H1 (cell line): Measurements from ENCODE around the gene DGUOK. TPM values are rescaled to one million over a fixed set of nuclear protein-coding genes. Genes with fewer than 3 reads are reported as not detected.

Experiments used
- CTCF ChIA-PET: fragments of 300-600 bp; sonication (Branson Sonifier 250); formaldehyde crosslinking; loops from one replicate; lab custom pipeline; 2021; ENCODE audit not compliant: partially characterized antibody; lab: Charles Lee
- POLR2A ChIA-PET: fragments of 300-600 bp; sonication (Branson Sonifier 250); formaldehyde crosslinking; loops from one replicate; lab custom pipeline; 2021; ENCODE audit warnings: inconsistent platforms; ENCODE audit not compliant: partially characterized antibody; lab: Charles Lee
- DNase-seq, 2 experiments: peaks; one replicate each; pipeline versions ENCODE4 v3.0.0 to v3.0.0-alpha.2; 2010 to 2022; ENCODE audit warnings: low spot score in 2 of 2, low read depth in 1 of 2, mixed read lengths in 1 of 2
- FAIRE-seq: peaks from 2 replicates; lab custom pipeline; 2011; peaks lifted over from hg19 to GRCh38; lab: Jason Lieb, UNC
- H2AFZ ChIP-seq: 2 replicates; pipeline ENCODE4 v1.8.1; 2012; ENCODE audit warnings: low read length, inconsistent platforms
- H2AK5ac ChIP-seq: 2 replicates; pipeline ENCODE4 v1.6.1; 2013; ENCODE audit warnings: low read depth, low read length
- H2BK120ac ChIP-seq: replicated peaks from 2 replicates; pipeline ENCODE3; 2013; ENCODE audit warnings: low read depth, low read length, inconsistent platforms
- H2BK12ac ChIP-seq: 2 replicates; pipeline ENCODE4 v1.6.1; 2013; ENCODE audit warnings: low read depth, low read length
- H2BK15ac ChIP-seq: 2 replicates; pipeline ENCODE4 v1.6.1; 2013; ENCODE audit warnings: low read length
- H2BK20ac ChIP-seq: 2 replicates; pipeline ENCODE4 v1.6.1; 2013; ENCODE audit warnings: low read length
- H2BK5ac ChIP-seq: 2 replicates; pipeline ENCODE4 v1.6.1; 2013; ENCODE audit warnings: low read depth, low read length
- H3K14ac ChIP-seq: 2 replicates; pipeline ENCODE4 v1.6.1; 2013; ENCODE audit warnings: inconsistent platforms; ENCODE audit not compliant: insufficient read length
- H3K18ac ChIP-seq: 2 replicates; pipeline ENCODE4 v1.6.1; 2013; ENCODE audit warnings: low read length; ENCODE audit errors: extremely low read depth
- H3K23ac ChIP-seq: 2 replicates; pipeline ENCODE4 v1.6.1; 2013; ENCODE audit warnings: inconsistent platforms; ENCODE audit not compliant: insufficient read length
- H3K23me2 ChIP-seq: 2 replicates; pipeline ENCODE4 v1.6.1; 2013; ENCODE audit warnings: low read depth, low read length
- H3K27ac ChIP-seq: 2 replicates; pipeline ENCODE4 v1.6.1; 2011; ENCODE audit warnings: low read depth, low read length, inconsistent platforms
- H3K27me3 ChIP-seq, 4 experiments: replicated peaks in 1 of 4; 1 replicate in 1 of 4; 2 replicates in 3 of 4; pipeline versions ENCODE4 v1.6.1 to v1.8.1; 2011 to 2013; ENCODE audit warnings: low read length in 3 of 4, mild to moderate bottlenecking in 3 of 4, inconsistent platforms in 2 of 4, mixed read lengths in 2 of 4, moderate library complexity in 1 of 4; ENCODE audit not compliant: control insufficient read depth in 3 of 4, insufficient read depth in 3 of 4; ENCODE audit errors: extremely low read depth in 1 of 4
- H3K36me3 ChIP-seq, 4 experiments: 2 replicates each; pipeline versions ENCODE4 v1.6.1 to v1.8.1; 2011 to 2013; ENCODE audit warnings: mild to moderate bottlenecking in 4 of 4, low read length in 3 of 4, moderate library complexity in 2 of 4, control low read depth in 1 of 4, inconsistent platforms in 1 of 4; ENCODE audit not compliant: insufficient read depth in 4 of 4, control insufficient read depth in 2 of 4
- H3K4ac ChIP-seq: replicated peaks from 2 replicates; pipeline ENCODE3; 2013; ENCODE audit warnings: low read length, low read depth, mixed read lengths, inconsistent platforms; ENCODE audit not compliant: insufficient read length
- H3K4me1 ChIP-seq, 4 experiments: replicated peaks in 1 of 4; 1 replicate in 1 of 4; 2 replicates in 3 of 4; pipeline versions ENCODE4 v1.6.1 to v1.8.1; 2011 to 2013; ENCODE audit warnings: low read length in 3 of 4, inconsistent platforms in 2 of 4, mixed read lengths in 1 of 4; ENCODE audit not compliant: insufficient read depth in 4 of 4, control insufficient read depth in 3 of 4
- H3K4me2 ChIP-seq, 2 experiments: 2 replicates each; pipeline versions ENCODE4 v1.6.1 to v1.8.1; 2011 to 2013; ENCODE audit warnings: low read depth in 2 of 2, low read length in 2 of 2, control low read depth in 1 of 2, inconsistent platforms in 1 of 2, mild to moderate bottlenecking in 1 of 2; ENCODE audit not compliant: insufficient read depth in 1 of 2
- H3K4me3 ChIP-seq, 4 experiments: fragments of 200-600, 300-600 bp in 1 of 4; sonication (generic), shearing (Covaris generic), sonication (Bioruptor Twin) in 1 of 4; 2 replicates each; pipeline versions ENCODE4 v1.5.1 to v1.8.1; 2011 to 2016; ENCODE audit warnings: low read length in 4 of 4, low read depth in 3 of 4, control low read depth in 2 of 4, inconsistent platforms in 2 of 4, mild to moderate bottlenecking in 2 of 4, mixed read lengths in 1 of 4, moderate library complexity in 1 of 4; ENCODE audit not compliant: insufficient read depth in 2 of 4; ENCODE audit errors: extremely low read depth in 1 of 4
- H3K56ac ChIP-seq: replicated peaks from 2 replicates; pipeline ENCODE3; 2013; ENCODE audit warnings: low read depth, mild to moderate bottlenecking, mixed read lengths, low read length, inconsistent platforms; ENCODE audit not compliant: insufficient read length
- H3K79me1 ChIP-seq: 2 replicates; pipeline ENCODE4 v1.6.1; 2013; ENCODE audit warnings: low read depth, low read length, control low read depth
- H3K79me2 ChIP-seq, 2 experiments: 2 replicates each; pipeline versions ENCODE4 v1.6.1 to v1.8.1; 2012 to 2013; ENCODE audit warnings: low read length in 2 of 2, mild to moderate bottlenecking in 2 of 2, inconsistent platforms in 1 of 2; ENCODE audit not compliant: insufficient read depth in 2 of 2, control insufficient read depth in 1 of 2
- H3K9ac ChIP-seq, 4 experiments: replicated peaks in 1 of 4; 1 replicate in 1 of 4; 2 replicates in 3 of 4; pipeline versions ENCODE4 v1.6.1 to v1.8.1; 2011 to 2013; ENCODE audit warnings: low read depth in 3 of 4, low read length in 3 of 4, control low read depth in 2 of 4, mild to moderate bottlenecking in 2 of 4, moderate library complexity in 2 of 4, inconsistent platforms in 1 of 4; ENCODE audit errors: extremely low read depth in 1 of 4
- H3K9me3 ChIP-seq, 2 experiments: 2 replicates each; pipeline versions ENCODE4 v1.6.1 to v1.8.1; 2012 to 2013; ENCODE audit warnings: mild to moderate bottlenecking in 2 of 2, moderate library complexity in 2 of 2, control low read depth in 1 of 2, inconsistent platforms in 1 of 2, low read depth in 1 of 2, low read length in 1 of 2, mixed read lengths in 1 of 2; ENCODE audit not compliant: insufficient read depth in 2 of 2
- H4K20me1 ChIP-seq, 2 experiments: replicated peaks in 1 of 2; 2 replicates each; pipeline versions ENCODE3 to v1.8.1; 2011 to 2013; ENCODE audit warnings: inconsistent platforms in 2 of 2, low read length in 2 of 2, mild to moderate bottlenecking in 1 of 2; ENCODE audit not compliant: insufficient read depth in 2 of 2, control insufficient read depth in 1 of 2
- H4K5ac ChIP-seq: 2 replicates; pipeline ENCODE4 v1.6.1; 2013; ENCODE audit warnings: low read length, low read depth, mixed read lengths, inconsistent platforms; ENCODE audit not compliant: insufficient read length
- H4K8ac ChIP-seq: 2 replicates; pipeline ENCODE4 v1.8.0; 2013; ENCODE audit warnings: mild to moderate bottlenecking, moderate library complexity, low read length, inconsistent platforms; ENCODE audit not compliant: insufficient read depth; ENCODE audit errors: extremely low read depth
- H4K91ac ChIP-seq: replicated peaks from 2 replicates; pipeline ENCODE3; 2013; ENCODE audit warnings: low read length, mixed read lengths, inconsistent platforms; ENCODE audit not compliant: insufficient read length
- CREB1 ChIP-seq: IDR thresholded peaks from 2 replicates; pipeline ENCODE4 v1.6.1; 2012; ENCODE audit warnings: inconsistent platforms
- CTBP2 ChIP-seq: IDR thresholded peaks from 2 replicates; pipeline ENCODE4 v1.7.0; 2011; ENCODE audit warnings: borderline replicate concordance, mild to moderate bottlenecking, moderate library complexity, mixed read lengths, low read length; ENCODE audit not compliant: insufficient read depth, insufficient read length
- EZH2 ChIP-seq: fragments of 200-600 bp; sonication (generic); IDR thresholded peaks from 2 replicates; pipeline ENCODE4 v1.7.1; 2012; ENCODE audit warnings: low read depth, mild to moderate bottlenecking, moderate library complexity, low read length, inconsistent platforms; ENCODE audit not compliant: severe bottlenecking
- HDAC2 ChIP-seq, 2 experiments: fragments of 300-600 bp in 1 of 2; sonication (generic) in 1 of 2; IDR thresholded peaks; 2 replicates each; pipeline ENCODE4 v1.6.1; 2011 to 2012; ENCODE audit warnings: low read depth in 2 of 2, low read length in 2 of 2, mild to moderate bottlenecking in 2 of 2, moderate library complexity in 2 of 2, borderline replicate concordance in 1 of 2, inconsistent platforms in 1 of 2
- JUN ChIP-seq: IDR thresholded peaks from 2 replicates; pipeline ENCODE4 v1.6.1; 2011; ENCODE audit warnings: low read depth, mild to moderate bottlenecking, improper control_type of control experiment, low read length
- PHF8 ChIP-seq: fragments of 200-600 bp; sonication (generic); conservative IDR thresholded peaks from 2 replicates; pipeline ENCODE4 v1.7.1; 2012; ENCODE audit warnings: low read depth, mild to moderate bottlenecking, inconsistent platforms, low read length, moderate library complexity
- SIRT6 ChIP-seq: IDR thresholded peaks from one replicate; pipeline ENCODE4 v1.7.1; 2012; ENCODE audit warnings: low read length, inconsistent platforms
- WGBS, 2 experiments: shearing (Covaris generic) in 1 of 2; methylation state at CpG; one replicate each; pipeline versions ENCODE4 v1.1.6 to v1.1.7; 2013 to 2015; ENCODE audit warnings: low lambda C conversion rate in 2 of 2, mixed read lengths in 2 of 2, inconsistent platforms in 1 of 2, low coverage in 1 of 2, missing lambda C conversion rate in 1 of 2; ENCODE audit not compliant: insufficient replicate concordance in 2 of 2, insufficient coverage in 1 of 2, insufficient read length in 1 of 2; ENCODE audit errors: extremely low coverage in 1 of 2, missing lambda C conversion rate in 1 of 2; 5-methylcytosine and 5-hydroxymethylcytosine counted together
- polyA plus RNA-seq, 7 experiments: library from polyadenylated mRNA; depleted of rRNA in 3 of 7; stranded (reverse) in 5 of 7; unstranded in 2 of 7; fragments of >200 nt in 5 of 7; fragments of 200-250 nt in 2 of 7; gene quantifications; 1 replicate in 5 of 7; 2 replicates in 1 of 7; 4 replicates in 1 of 7; pipeline versions ENCODE4 v1.2.1 to v1.2.3, GENCODE V29; 2011 to 2013; ENCODE audit warnings: missing spikeins in 2 of 7, mixed read lengths in 2 of 7
- total RNA-seq: library from RNA; stranded (reverse); fragmentation: NEBNext Ultra II Directional; extraction: Animal tissue kit (Norgen Biotek cat#: 25700); gene quantifications from 2 replicates; pipeline ENCODE4 v1.2.1, GENCODE V29; 2021
- TF ChIP-seq, protein P1 (sequence below): IDR thresholded peaks from 2 replicates; pipeline ENCODE4 v1.6.1; 2011; ENCODE audit warnings: low read length, improper control_type of control experiment

Gene DGUOK
- total and polyA plus RNA-seq, 2 of the 8 experiments (the other 6 are each of a cell fraction or from before 2014, with no cell fraction given), result 110 to 168 TPM

- H3K4me2 ChIP-seq, result no peak overlapping the region
- no peaks in the 10 kb centered on the region for H3K79me1 ChIP-seq
- no peak overlapping the region for H3K14ac ChIP-seq
- H2AFZ ChIP-seq, result no peak overlapping the region
- FAIRE-seq, result no peak
- no peak overlapping the region for H2BK15ac ChIP-seq
- 97 to 100% methylated on average over 5 to 13 of the region's 13 CpGs for WGBS, 2 experiments
- no peak overlapping the region for H3K4me3 ChIP-seq
- H2BK20ac ChIP-seq, result no peak overlapping the region
- H3K4ac ChIP-seq, result no peak overlapping the region
- peaks cover 0 to 3% of the 10 kb centered on the region in 2 experiments; a peak in 1 of 4 replicates for H3K9me3 ChIP-seq
- H3K79me2 ChIP-seq, result no peaks in the 10 kb centered on the region
- peaks cover 2 to 9% (median 6%) of the 10 kb centered on the region in 4 experiments; a peak in 7 of 8 replicates for H3K36me3 ChIP-seq
- POLR2A ChIA-PET, result interaction anchor here (0.7 to 1.7 kb wide), 3 partner anchors 16 to 185 kb away, joined by 3 to 4 read pairs (median 4); no protein-coding TSS in a partner anchor
- CTCF ChIA-PET, result interaction anchor here (0.6 to 2.6 kb wide), 6 partner anchors 7 to 283 kb away, joined by 3 to 9 read pairs (median 6); no protein-coding TSS in a partner anchor
- no peak overlapping the region for H2BK12ac ChIP-seq
- DNase-seq, result no peak
- no peak overlapping the region for H3K56ac ChIP-seq
- no peaks in the 10 kb centered on the region for H3K27me3 ChIP-seq
- H4K5ac ChIP-seq, result no peak overlapping the region
- no peak overlapping the region for H2AK5ac ChIP-seq
- H3K23me2 ChIP-seq, result no peaks in the 10 kb centered on the region
- H3K18ac ChIP-seq, result no peak overlapping the region
- no peak overlapping the region for H3K27ac ChIP-seq
- H2BK5ac ChIP-seq, result no peak overlapping the region
- H4K91ac ChIP-seq, result no peak overlapping the region
- H3K23ac ChIP-seq, result no peak overlapping the region
- H3K9ac ChIP-seq, result no peak overlapping the region
- no peak overlapping the region for H4K8ac ChIP-seq
- H4K20me1 ChIP-seq, result no peaks in the 10 kb centered on the region
- no peak overlapping the region for H2BK120ac ChIP-seq
- no peaks in the 10 kb centered on the region for H3K4me1 ChIP-seq
- TF ChIP-seq SIRT6 (no peak), JUN (no peak), PHF8 (no peak), CTBP2 (no peak), EZH2 (no peak), CREB1 (no peak), HDAC2 (IDR thresholded peaks at IDR 0.05; ENCODE audit: borderline replicate concordance in 1 of 2, low read depth in 2 of 2, low read length in 2 of 2) (no peak)
- TF ChIP-seq, protein P1, sequence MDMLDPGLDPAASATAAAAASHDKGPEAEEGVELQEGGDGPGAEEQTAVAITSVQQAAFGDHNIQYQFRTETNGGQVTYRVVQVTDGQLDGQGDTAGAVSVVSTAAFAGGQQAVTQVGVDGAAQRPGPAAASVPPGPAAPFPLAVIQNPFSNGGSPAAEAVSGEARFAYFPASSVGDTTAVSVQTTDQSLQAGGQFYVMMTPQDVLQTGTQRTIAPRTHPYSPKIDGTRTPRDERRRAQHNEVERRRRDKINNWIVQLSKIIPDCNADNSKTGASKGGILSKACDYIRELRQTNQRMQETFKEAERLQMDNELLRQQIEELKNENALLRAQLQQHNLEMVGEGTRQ, result no peak
These were observed 36.9 kb downstream of the DGUOK start for GRCh38 chr2:73963385-73964120.
